Subcutaneous adipose tissue (tissue), 4 donors: ENCODE measurements around the gene P3H1. TPM values are rescaled to one million over a fixed set of nuclear protein-coding genes. Genes with fewer than 3 reads are reported as not detected.

Experiments used
- total RNA-seq, 4 donors: library from RNA; depleted of rRNA; stranded (reverse); fragments of >200 nt; gene quantifications; one replicate each; pipeline ENCODE4 v1.1.0, GENCODE V29; 2016
- TF ChIP-seq, protein P1 (sequence below): fragments of 450-650 bp; IDR thresholded peaks from one replicate; pipeline ENCODE4 v1.5.1; 2016; ENCODE audit warnings: low read depth, mild to moderate bottlenecking, control low read depth, antibody characterized with exemption, moderate library complexity

Gene P3H1
- total RNA-seq, 4 donors from 2014 or later = 22.0 to 33.8 (median 33.0) TPM

DNA sequence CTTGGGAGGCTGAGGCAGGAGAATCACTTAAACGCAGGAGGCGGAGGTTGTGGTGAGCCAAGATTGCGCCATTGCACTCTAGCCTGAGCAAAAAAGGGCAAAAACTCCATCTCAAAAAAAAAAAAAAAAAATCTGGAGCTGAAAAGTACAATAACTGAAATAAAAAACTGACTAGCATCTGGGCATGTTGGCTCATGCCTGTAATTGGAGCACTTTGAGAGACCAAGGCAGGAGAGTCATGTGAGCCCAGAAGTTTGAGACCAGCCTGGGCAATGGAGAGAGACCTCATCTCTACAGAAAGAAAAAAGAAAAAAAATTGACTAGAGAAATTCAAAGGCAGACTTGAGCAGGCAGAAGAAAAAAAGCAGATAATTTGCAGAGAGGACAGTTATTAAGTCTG lies 44.9 kb downstream of the P3H1 start:
- TF ChIP-seq, protein P1, sequence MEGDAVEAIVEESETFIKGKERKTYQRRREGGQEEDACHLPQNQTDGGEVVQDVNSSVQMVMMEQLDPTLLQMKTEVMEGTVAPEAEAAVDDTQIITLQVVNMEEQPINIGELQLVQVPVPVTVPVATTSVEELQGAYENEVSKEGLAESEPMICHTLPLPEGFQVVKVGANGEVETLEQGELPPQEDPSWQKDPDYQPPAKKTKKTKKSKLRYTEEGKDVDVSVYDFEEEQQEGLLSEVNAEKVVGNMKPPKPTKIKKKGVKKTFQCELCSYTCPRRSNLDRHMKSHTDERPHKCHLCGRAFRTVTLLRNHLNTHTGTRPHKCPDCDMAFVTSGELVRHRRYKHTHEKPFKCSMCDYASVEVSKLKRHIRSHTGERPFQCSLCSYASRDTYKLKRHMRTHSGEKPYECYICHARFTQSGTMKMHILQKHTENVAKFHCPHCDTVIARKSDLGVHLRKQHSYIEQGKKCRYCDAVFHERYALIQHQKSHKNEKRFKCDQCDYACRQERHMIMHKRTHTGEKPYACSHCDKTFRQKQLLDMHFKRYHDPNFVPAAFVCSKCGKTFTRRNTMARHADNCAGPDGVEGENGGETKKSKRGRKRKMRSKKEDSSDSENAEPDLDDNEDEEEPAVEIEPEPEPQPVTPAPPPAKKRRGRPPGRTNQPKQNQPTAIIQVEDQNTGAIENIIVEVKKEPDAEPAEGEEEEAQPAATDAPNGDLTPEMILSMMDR = no peak

DNA sequence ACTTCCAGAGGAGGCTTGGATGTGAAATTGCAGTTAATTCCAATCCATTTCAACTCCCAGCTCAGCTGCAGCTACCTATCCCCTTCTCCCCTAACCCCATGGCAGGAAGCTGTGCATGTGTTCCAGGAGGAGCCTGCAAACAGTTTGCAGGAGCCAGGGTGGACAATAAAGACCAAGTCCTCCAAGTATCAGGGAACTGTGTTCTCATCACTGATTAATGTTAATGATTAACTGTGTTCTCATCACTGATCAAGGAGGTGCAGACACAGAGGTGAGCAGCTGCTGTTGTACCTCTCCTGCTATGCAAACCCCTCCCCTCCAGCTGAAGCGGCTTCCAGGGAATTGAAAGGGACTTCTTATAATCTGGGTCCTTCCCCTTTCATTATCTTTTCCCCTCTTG lies 46.0 kb downstream of the P3H1 start:
- TF ChIP-seq, protein P1 = no peak

DNA sequence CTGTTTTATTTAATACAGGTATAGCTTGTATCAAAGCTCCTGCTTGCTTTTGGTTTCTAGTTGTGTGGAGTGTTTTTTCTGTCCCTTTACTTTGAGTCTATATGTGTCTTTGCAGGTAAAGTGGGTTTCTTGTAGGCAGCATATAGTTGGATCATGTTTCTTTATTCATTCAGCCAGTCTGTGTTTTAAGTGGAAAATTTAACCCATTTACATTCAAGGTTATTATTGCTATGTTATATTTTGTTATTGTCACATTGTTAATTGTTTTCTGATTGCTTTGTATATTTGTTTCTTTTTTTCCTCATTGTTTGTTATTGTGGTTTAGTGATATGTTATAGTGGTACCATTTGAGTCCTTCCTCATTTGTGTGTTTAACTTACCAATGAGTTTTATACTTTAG lies 53.5 kb downstream of the P3H1 start:
- TF ChIP-seq, protein P1 = no peak

DNA sequence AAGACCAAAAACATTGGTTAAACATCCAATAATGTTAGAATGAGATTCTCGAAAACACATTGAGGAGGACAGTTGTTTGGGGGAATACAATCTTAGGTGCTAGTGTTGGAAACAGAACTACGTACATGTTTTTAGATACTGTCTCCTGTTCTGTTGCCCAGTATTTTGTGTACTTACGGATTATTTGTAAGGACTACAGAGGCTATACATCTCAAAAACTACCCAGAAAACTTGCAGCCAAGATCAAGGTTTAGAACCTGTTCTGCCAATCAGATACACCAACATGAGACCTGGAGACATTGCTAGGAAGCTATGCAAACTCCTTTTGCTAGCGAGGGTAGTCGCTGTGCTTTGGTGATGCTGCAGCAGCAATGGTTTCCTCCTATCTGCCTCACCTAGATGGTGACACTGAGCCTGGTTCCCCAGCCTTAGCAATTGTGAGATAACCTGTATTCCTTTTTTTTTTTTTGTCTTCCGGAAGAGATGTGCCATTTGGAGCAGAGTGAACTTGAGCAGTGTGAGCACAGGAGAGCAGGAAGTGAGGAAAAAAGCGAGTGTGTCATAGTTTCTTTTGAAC lies 62.9 kb downstream of the P3H1 start:
- TF ChIP-seq, protein P1 = no peak

DNA sequence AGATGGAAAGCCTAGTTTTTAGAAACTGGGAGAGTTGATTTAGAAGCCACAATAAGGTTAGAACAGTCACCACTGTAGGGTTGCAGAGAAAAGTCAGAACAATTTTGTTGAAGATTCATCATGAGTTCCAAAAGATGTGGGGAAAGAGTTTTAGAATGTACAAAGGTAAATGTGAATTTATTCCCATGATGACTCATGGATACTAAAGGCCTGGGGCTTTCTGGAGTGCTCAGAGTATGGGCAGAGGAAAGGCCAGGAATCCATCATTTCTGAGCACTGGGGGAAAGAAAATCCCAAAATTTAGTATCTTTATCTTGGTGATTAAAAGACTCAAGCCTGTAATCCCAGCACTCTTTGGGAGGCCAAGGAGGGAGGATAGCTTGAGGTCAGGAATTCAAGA lies 66.8 kb downstream of the P3H1 start:
- TF ChIP-seq, protein P1 = no peak

DNA sequence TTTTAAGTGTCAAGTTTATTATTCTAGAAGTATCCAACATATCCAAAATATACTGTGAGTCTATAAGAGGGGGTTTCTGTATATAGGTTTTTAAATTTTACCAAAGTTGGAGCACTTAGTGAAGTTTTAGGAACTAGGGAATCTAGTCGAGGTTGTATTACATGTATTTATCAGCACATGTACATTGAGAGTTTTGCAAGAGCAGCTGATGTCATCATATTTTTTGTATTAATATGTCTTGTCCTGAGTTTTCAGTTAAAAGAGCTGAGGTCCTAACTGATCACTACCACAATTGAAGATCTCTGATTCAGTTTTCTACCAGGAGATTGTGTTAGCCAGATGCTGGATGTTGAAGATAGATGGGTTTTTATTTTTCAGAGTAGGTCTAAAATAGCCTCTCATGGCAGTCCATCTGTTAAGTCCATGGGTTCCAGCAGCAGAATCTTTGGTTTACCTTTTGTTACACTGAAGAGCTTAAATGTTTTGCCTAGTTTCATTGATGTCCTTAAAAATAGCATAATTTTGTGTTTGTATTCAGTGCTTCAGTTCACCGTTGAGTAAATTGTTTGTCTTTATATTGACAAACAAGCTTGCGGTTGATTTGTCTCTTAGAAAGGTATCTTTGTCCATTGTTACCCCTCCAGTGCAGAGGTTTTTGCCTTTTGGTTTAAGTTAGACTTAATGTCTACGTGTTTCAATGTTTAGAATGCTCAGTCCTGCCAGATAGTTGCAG lies 68.6 kb downstream of the P3H1 start:
- TF ChIP-seq, protein P1 = no peak

Other genes with a start within 250 kb of the P3H1 start
- gene PPIH, start 108.6 kb downstream of the P3H1 start, total RNA-seq = 10 to 100 TPM; 11.9 to 23.6 (median 20.2) TPM
- gene YBX1, start 84.6 kb downstream of the P3H1 start, total RNA-seq = 100 to 1,000 TPM; 594 to 809 (median 657) TPM
- gene CLDN19, start 26.8 kb downstream of the P3H1 start, total RNA-seq = not detected
- gene C1orf50, start 221 bp upstream of the P3H1 start, total RNA-seq = 1 to 10 TPM; 2.9 to 8.3 (median 4.1) TPM
- gene TMEM269, start 18.0 kb upstream of the P3H1 start, total RNA-seq = under 1 TPM in 1 of 4 donors, not detected in 3; 0.51 TPM
- 10 to 100 TPM; 17.3 to 20.0 (median 19.8) TPM for gene ERMAP, start 50.1 kb upstream of the P3H1 start, total RNA-seq
- 10 to 100 TPM; 28.6 to 73.4 (median 36.2) TPM for gene SVBP, start 50.4 kb upstream of the P3H1 start, total RNA-seq
- gene ZNF691, start 79.6 kb upstream of the P3H1 start, total RNA-seq = 10 to 100 TPM in 1 of 4 donors, 1 to 10 TPM in 3; 6.2 to 11.6 (median 7.0) TPM
- 10 to 100 TPM; 10.0 to 24.1 (median 20.6) TPM for gene SLC2A1, start 191.8 kb upstream of the P3H1 start, total RNA-seq